ENCODE measurements around the gene FAM163A.
"Not testable (repeated sequence)": the region's sequence is repeated elsewhere in the genome, so short reads cannot be mapped to it uniquely, and the experiment has no call there.

Gene FAM163A

GRCh38 chr1:179742717-179743678 lies at the start of gene FAM163A:
FAM163A (plus strand) TSS chr1:179743291; CDS start chr1:179813098, 69,807 bp downstream.
- no peak for DNase-seq (ENCODE audit: low spot score)

GRCh38 chr1:179694530-179694929 lies 48.6 kb upstream of the FAM163A start:
- not testable (repeated sequence) for DNase-seq (ENCODE audit: low spot score)

- DNase-seq (ENCODE audit: low spot score): no peak
Measured at GRCh38 chr1:179702946-179703539, 40.0 kb upstream of the FAM163A start.

- DNase-seq (ENCODE audit: low spot score): peak; percentile 63
Measured at GRCh38 chr1:179706339-179706941, 36.7 kb upstream of the FAM163A start.

GRCh38 chr1:179707406-179707805 lies 35.7 kb upstream of the FAM163A start:
- DNase-seq (ENCODE audit: low spot score): no peak

- no peak for DNase-seq (ENCODE audit: low spot score)
Measured at GRCh38 chr1:179708434-179709195, 34.5 kb upstream of the FAM163A start.

GRCh38 chr1:179709841-179710329 lies 33.2 kb upstream of the FAM163A start:
- DNase-seq (ENCODE audit: low spot score): no peak

- no peak for DNase-seq (ENCODE audit: low spot score)
Measured at GRCh38 chr1:179714159-179714558, 28.9 kb upstream of the FAM163A start.

- no peak for DNase-seq (ENCODE audit: low spot score)
Measured at GRCh38 chr1:179714623-179715022, 28.5 kb upstream of the FAM163A start.

- no peak for DNase-seq (ENCODE audit: low spot score)
Measured at GRCh38 chr1:179719272-179719671, 23.8 kb upstream of the FAM163A start.

GRCh38 chr1:179728271-179728670 lies 14.8 kb upstream of the FAM163A start:
- no peak for DNase-seq (ENCODE audit: low spot score)

GRCh38 chr1:179729881-179730280 lies 13.2 kb upstream of the FAM163A start:
- no peak for DNase-seq (ENCODE audit: low spot score)

GRCh38 chr1:179731643-179732042 lies 11.4 kb upstream of the FAM163A start:
- DNase-seq (ENCODE audit: low spot score): no peak

GRCh38 chr1:179742291-179742690 lies 800 bp upstream of the FAM163A start:
- DNase-seq (ENCODE audit: low spot score): no peak

- no peak for DNase-seq (ENCODE audit: low spot score)
Measured at GRCh38 chr1:179743679-179744400, 749 bp downstream of the FAM163A start.

- no peak for DNase-seq (ENCODE audit: low spot score)
Measured at GRCh38 chr1:179744401-179745130, 1.5 kb downstream of the FAM163A start.

GRCh38 chr1:179745131-179745611 lies 2.1 kb downstream of the FAM163A start:
- DNase-seq (ENCODE audit: low spot score): no peak

GRCh38 chr1:179745743-179746142 lies 2.7 kb downstream of the FAM163A start:
- no peak for DNase-seq (ENCODE audit: low spot score)

GRCh38 chr1:179747611-179748010 lies 4.5 kb downstream of the FAM163A start:
- peak; percentile 35 for DNase-seq (ENCODE audit: low spot score)

- no peak for DNase-seq (ENCODE audit: low spot score)
Measured at GRCh38 chr1:179748772-179749171, 5.7 kb downstream of the FAM163A start.
